WI38 (cell line): ENCODE results near the gene DNAJB6.
A peak's percentile ranks its signal among the peaks of the same experiment; 100 is the strongest.

Source experiments
- H3K4me3 ChIP-seq: 2 replicates; pipeline ENCODE4 v1.5.1; 2011; ENCODE audit warnings: low read depth, mild to moderate bottlenecking, control low read depth, low read length
- CTCF ChIP-seq: IDR thresholded peaks from 2 replicates; pipeline ENCODE4 v1.5.1; 2012; ENCODE audit warnings: low read depth, mild to moderate bottlenecking, control low read depth, low read length

Gene DNAJB6

GRCh38 chr7:157431173-157431950, 94.6 kb downstream of the DNAJB6 start:
- no peak for TF ChIP-seq CTCF
- no peak overlapping the region for H3K4me3 ChIP-seq

GRCh38 chr7:157431951-157432540, 95.2 kb downstream of the DNAJB6 start:
- TF ChIP-seq CTCF = no peak
- no peak overlapping the region for H3K4me3 ChIP-seq

GRCh38 chr7:157432541-157432956, 95.7 kb downstream of the DNAJB6 start:
- H3K4me3 ChIP-seq = peak overlapping the region; percentile 47
- TF ChIP-seq CTCF = no peak

- peak overlapping the region; percentile 47 for H3K4me3 ChIP-seq
- peak; percentile 80 for TF ChIP-seq CTCF
Observed at GRCh38 chr7:157432957-157433576, 96.3 kb downstream of the DNAJB6 start.

GRCh38 chr7:157433628-157434027, 96.8 kb downstream of the DNAJB6 start:
- H3K4me3 ChIP-seq = no peak overlapping the region

GRCh38 chr7:157434231-157434630, 97.4 kb downstream of the DNAJB6 start:
- H3K4me3 ChIP-seq = no peak overlapping the region
- no peak for TF ChIP-seq CTCF

More at GRCh38 chr7:157433628-157434027, 96.8 kb downstream of the DNAJB6 start:
- TF ChIP-seq CTCF = no peak

GRCh38 chr7:157434701-157435100, 97.9 kb downstream of the DNAJB6 start:
- no peak for TF ChIP-seq CTCF
- no peak overlapping the region for H3K4me3 ChIP-seq
